Sigmoid colon (tissue), 4 donors: ENCODE results near the gene EFEMP2.
A peak's percentile ranks its signal among the peaks of the same experiment; 100 is the strongest.

Experiments used
- EP300 ChIP-seq, 4 donors: sonication (generic); formaldehyde crosslinking; IDR thresholded peaks; one replicate each; pipeline ENCODE4 v1.6.1; 2017; ENCODE audit warnings: antibody characterized with exemption in 4 of 4
- POLR2A ChIP-seq, 2 donors: fragments of 450-650 bp; IDR thresholded peaks; one replicate each; pipeline ENCODE4 v1.6.1; 2016; ENCODE audit warnings: antibody characterized with exemption in 2 of 2, mild to moderate bottlenecking in 2 of 2, moderate library complexity in 2 of 2
- POLR2AphosphoS5 ChIP-seq, 4 donors: sonication (generic); formaldehyde crosslinking; IDR thresholded peaks; one replicate each; pipeline ENCODE4 v1.6.1; 2017; ENCODE audit warnings: antibody characterized with exemption in 4 of 4
- TF ChIP-seq, protein P1 (sequence below), 4 experiments: fragments of 450-650 bp in 3 of 4; fragments of 200-600 bp in 1 of 4; IDR thresholded peaks; one replicate each; pipeline ENCODE4 v1.5.1; 2016 to 2019; ENCODE audit warnings: antibody characterized with exemption in 4 of 4, mild to moderate bottlenecking in 3 of 4, moderate library complexity in 2 of 4

DNA sequence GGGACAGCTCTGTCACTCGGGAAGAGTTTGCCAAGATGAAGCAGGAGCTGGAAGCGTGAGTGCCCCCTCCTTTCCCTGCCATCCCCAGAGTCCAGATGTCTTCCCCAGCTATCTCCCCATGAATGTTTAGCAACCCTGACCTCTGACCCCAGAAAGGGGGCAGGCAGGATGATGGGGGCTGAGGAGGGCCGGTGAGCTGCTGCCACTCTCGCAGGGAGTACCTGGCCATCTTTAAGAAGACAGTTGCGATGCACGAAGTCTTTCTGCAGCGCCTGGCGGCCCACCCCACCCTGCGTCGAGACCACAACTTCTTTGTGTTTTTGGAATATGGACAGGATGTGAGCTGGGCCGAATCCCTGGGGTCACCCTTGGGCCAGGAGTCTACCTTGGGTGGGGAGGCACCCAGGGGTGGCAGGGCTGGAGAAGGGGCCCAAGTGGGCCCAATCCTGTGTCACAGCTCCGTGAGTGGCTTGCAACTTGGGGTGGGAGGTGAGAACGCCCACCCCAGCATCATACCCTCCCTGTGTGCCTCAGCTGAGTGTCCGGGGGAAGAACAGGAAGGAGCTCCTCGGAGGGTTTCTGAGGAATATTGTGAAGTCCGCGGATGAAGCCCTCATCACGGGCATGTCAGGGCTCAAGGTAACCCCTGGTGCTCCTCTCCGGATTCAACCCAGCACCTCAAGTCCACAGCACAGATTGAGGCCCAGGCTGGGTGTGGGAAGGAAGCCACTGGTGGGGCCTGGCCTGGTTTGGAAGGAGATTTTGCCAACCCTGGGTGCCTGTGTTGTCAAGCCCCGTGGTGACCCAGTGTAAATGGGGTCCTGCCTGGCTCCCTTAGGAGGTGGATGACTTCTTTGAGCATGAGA is 22.1 kb downstream of the EFEMP2 start:
- TF ChIP-seq, protein P1, sequence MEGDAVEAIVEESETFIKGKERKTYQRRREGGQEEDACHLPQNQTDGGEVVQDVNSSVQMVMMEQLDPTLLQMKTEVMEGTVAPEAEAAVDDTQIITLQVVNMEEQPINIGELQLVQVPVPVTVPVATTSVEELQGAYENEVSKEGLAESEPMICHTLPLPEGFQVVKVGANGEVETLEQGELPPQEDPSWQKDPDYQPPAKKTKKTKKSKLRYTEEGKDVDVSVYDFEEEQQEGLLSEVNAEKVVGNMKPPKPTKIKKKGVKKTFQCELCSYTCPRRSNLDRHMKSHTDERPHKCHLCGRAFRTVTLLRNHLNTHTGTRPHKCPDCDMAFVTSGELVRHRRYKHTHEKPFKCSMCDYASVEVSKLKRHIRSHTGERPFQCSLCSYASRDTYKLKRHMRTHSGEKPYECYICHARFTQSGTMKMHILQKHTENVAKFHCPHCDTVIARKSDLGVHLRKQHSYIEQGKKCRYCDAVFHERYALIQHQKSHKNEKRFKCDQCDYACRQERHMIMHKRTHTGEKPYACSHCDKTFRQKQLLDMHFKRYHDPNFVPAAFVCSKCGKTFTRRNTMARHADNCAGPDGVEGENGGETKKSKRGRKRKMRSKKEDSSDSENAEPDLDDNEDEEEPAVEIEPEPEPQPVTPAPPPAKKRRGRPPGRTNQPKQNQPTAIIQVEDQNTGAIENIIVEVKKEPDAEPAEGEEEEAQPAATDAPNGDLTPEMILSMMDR (IDR thresholded peaks at IDR 0.05), result no peak
- TF ChIP-seq POLR2A (IDR thresholded peaks at IDR 0.05) (no peak), POLR2AphosphoS5 (IDR thresholded peaks at IDR 0.05) (peak in 2 of 4 donors; percentile 20 to 39), EP300 (IDR thresholded peaks at IDR 0.05) (no peak)
